Activated T-cell treated with anti-CD3 and anti-CD28 coated beads for 24 hours (primary cell): Measurements from ENCODE around the gene SDE2.
"Not testable (repeated sequence)": the region's sequence is repeated elsewhere in the genome, so short reads cannot be mapped to it uniquely, and the experiment has no call there.

Experiments used
- DNase-seq: peaks from one replicate; pipeline ENCODE4 v3.0.0-alpha.2; 2020; ENCODE audit warnings: low read depth

Gene SDE2

GRCh38 chr1:225942574-225942973 lies 56.6 kb downstream of the SDE2 start:
- DNase-seq = no peak

- DNase-seq = no peak
Observed at GRCh38 chr1:225941942-225942222, 57.3 kb downstream of the SDE2 start.

- no peak for DNase-seq
Observed at GRCh38 chr1:225941187-225941941, 57.8 kb downstream of the SDE2 start, which contains the start of gene LEFTY2. Gene LEFTY2, minus strand, starts transcription at chr1:225941220. Its CDS starts 80 bp downstream, at chr1:225941140.

DNA sequence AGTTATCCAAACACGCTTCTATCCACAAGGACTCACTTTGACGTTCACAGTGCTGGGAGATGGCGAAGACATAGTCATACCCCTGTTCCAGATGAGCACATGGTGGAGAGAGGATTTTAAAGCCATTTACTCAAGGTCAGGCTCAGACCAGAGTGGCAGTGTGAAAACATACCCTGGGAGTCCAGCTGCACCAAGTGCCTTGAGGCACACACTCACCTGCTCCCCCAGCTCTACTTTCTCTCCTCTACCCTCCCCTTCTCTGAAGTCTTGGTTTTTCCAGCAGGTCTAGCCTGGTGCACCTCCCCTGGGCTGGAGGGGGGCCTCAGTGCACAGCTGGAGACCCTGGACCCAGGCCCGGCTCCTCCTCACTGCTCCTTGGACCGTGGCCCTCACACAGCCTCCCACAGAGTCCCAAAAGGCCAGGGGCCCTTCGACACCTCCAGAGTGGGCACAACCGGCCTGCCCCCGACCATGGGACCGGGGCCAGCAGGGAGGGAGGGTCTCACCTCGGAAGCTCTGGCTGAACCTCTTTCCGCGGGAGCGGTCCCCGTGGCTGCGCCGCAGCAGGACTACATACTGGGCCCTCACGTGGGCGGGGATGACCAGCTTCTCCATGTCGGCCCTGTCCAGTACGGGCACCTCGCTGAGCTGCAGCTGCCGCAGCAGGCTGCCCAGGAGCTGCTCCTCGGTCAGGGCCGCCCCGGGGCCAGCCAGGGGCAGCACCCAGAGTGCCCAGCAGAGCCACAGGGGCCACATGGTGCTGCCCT lies 58.6 kb downstream of the SDE2 start:
- no peak for DNase-seq

DNA sequence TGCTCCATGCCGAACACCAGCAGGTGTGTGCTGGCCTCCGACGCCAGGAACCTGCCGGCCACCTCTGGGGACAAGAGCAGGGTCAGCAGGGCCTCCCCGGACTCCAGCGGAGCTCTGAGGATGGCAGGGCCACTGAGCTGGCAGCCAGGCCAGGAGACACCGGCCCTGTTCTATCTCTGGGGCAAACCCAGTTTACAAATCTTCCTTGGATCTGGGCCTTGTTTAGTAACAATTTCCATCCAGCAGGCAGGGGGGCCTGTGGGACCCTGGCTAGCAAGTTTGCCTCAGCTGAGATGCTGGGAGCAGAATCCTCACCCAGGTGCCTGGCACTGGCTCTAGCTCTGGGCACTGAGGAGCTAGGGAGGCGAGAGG lies 59.2 kb downstream of the SDE2 start:
- not testable (repeated sequence) for DNase-seq

DNA sequence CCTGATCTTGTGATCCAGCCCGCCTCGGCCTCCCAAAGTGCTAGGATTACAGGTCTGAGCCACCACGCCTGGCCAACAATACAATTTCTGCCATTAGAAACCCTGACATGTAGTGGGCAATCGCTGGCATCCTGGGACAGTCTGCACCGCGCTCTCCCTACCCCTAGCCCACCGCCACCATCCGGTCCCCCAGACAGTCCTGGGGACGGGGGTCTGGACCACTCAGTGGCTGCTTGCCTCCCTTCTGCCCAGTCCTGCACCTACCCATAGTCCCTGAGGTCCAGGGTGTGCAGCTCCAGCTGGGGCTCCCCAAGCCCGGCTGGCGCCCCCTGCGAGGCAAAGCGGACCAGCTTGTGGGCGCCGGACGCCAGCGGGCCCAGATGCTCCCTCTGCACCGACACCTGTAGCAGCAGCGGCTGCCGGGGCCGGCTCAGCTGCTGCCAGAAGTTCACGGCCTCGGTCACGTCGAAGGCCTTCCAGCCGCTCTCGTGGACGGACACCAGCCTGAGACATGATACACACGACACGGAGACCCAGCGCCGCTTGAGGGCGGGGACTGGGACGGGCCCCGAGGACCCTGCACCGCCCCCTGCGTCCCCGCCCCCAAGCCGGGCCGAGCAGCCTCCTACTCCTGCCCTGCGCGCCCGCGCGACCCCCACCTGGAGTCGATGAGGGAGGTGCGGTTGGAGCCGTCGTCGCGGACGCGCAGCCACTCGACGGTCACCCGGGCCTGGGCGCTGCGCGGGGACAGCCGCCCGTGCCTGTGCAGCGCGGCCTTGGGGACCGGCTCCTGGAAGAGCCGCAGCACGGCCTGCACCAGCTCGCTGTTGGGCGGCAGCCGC lies 59.8 kb downstream of the SDE2 start:
- not testable (repeated sequence) for DNase-seq

- no peak for DNase-seq
Observed at GRCh38 chr1:225937048-225937968, 61.8 kb downstream of the SDE2 start.

- no peak for DNase-seq
Observed at GRCh38 chr1:225936523-225936922, 62.6 kb downstream of the SDE2 start.

DNA sequence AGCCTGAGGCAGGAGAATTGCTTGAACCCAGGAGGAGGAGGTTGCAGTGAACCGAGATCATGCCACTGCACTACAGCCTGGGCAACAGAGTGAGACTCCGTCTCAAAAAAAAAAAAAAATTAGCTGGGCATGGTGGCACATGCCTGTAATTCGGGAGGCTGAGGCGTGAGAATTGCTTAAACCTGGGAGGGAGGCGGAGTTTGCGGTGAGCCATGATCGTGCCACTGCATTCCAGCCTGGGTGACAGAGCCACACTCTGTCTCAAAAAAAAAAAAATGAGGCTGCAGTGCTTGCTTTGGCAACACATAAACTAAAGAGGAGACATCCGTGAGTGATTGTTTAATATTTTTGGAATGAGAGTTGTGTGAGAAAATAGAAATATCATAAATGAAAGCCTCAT lies 63.1 kb downstream of the SDE2 start:
- not testable (repeated sequence) for DNase-seq

DNA sequence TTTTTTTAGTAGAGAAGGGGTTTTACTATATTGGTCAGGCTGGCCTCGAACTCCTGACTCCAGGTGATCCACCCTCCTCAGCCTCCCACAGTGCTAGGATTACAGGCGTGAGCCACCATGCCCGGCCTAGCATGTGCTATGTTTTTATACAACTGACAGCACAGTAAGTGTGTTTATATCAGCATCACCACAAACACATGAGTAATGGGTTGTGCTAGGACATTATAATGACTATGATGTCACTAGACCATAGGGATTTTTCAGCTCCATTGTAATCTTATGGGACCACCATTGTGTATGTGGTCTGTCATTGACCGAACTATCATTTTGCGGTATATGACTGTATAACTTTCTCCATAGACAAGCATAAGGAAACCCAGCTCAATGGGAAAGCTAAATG lies 64.4 kb downstream of the SDE2 start:
- DNase-seq = no peak

GRCh38 chr1:225933072-225933471 lies 66.1 kb downstream of the SDE2 start:
- DNase-seq = no peak
